PC-9 (cell line): Measurements from ENCODE around the gene PER3. TPM values are rescaled to one million over a fixed set of nuclear protein-coding genes. Genes with fewer than 3 reads are reported as not detected.

Experiments
- BruUV-seq: library from RNA; stranded (reverse); fragments of 400-500 nt; replicated peaks from 2 replicates; lab custom pipeline; 2021; lab: Mats Ljungman, UMichigan
- CTCF ChIA-PET: fragments of 300-600 bp; sonication (Branson Sonifier 250); formaldehyde crosslinking; loops from one replicate; lab custom pipeline; 2022; ENCODE audit warnings: antibody characterized with exemption; lab: Charles Lee
- POLR2A ChIA-PET: fragments of 300-600 bp; sonication (Branson Sonifier 250); formaldehyde crosslinking; loops from one replicate; lab custom pipeline; 2022; ENCODE audit warnings: antibody characterized with exemption; ENCODE audit not compliant: unreplicated experiment; lab: Charles Lee
- DNase-seq, 2 experiments: peaks; one replicate each; pipeline versions ENCODE4 v3.0.0 to v3.0.0-alpha.2; 2015 to 2022; ENCODE audit warnings: mixed read lengths in 1 of 2
- H2AFZ ChIP-seq: fragments of 200-600 bp; sonication (generic); 2 replicates; pipeline ENCODE4 v1.8.1; 2017; ENCODE audit warnings: antibody characterized with exemption
- H3F3A ChIP-seq: fragments of 200-600 bp; sonication (generic); 2 replicates; pipeline ENCODE4 v1.8.1; 2017; ENCODE audit warnings: antibody characterized with exemption, mild to moderate bottlenecking, low read depth; ENCODE audit not compliant: insufficient read depth
- H3K27ac ChIP-seq: fragments of 200-600 bp; sonication (generic); 2 replicates; pipeline ENCODE4 v1.6.1; 2016; ENCODE audit warnings: mixed run types
- H3K27me3 ChIP-seq: fragments of 200-600 bp; sonication (generic); 2 replicates; pipeline ENCODE4 v1.6.1; 2016; ENCODE audit warnings: low read depth, mixed run types; ENCODE audit not compliant: insufficient read depth
- H3K36me3 ChIP-seq: fragments of 200-600 bp; sonication (generic); 2 replicates; pipeline ENCODE4 v1.6.1; 2016; ENCODE audit warnings: low read depth, mixed run types
- H3K4me1 ChIP-seq: fragments of 200-600 bp; sonication (generic); replicated peaks from 2 replicates; pipeline ENCODE4 v1.6.1; 2016; ENCODE audit warnings: mixed run types; ENCODE audit not compliant: insufficient read depth
- H3K4me2 ChIP-seq: fragments of 200-600 bp; sonication (generic); 2 replicates; pipeline ENCODE4 v1.6.1; 2017; ENCODE audit warnings: mixed run types
- H3K4me3 ChIP-seq: fragments of 200-600 bp; sonication (generic); 2 replicates; pipeline ENCODE4 v1.6.1; 2016; ENCODE audit warnings: mixed run types
- H3K79me2 ChIP-seq: fragments of 200-600 bp; sonication (generic); 2 replicates; pipeline ENCODE4 v1.6.1; 2017; ENCODE audit warnings: low read depth, mixed run types
- H3K9me2 ChIP-seq: fragments of 200-600 bp; sonication (generic); 2 replicates; pipeline ENCODE4 v1.8.1; 2017; ENCODE audit warnings: mild to moderate bottlenecking; ENCODE audit not compliant: insufficient read depth
- H3K9me3 ChIP-seq: fragments of 200-600 bp; sonication (generic); 2 replicates; pipeline ENCODE4 v1.8.1; 2016; ENCODE audit warnings: low read depth; ENCODE audit not compliant: insufficient read depth
- H4K20me1 ChIP-seq: fragments of 200-600 bp; sonication (generic); 2 replicates; pipeline ENCODE4 v1.8.1; 2017; ENCODE audit not compliant: insufficient read depth
- CTCF ChIP-seq: fragments of 200-600 bp; sonication (generic); conservative IDR thresholded peaks from 2 replicates; pipeline ENCODE4 v1.6.1; 2017; ENCODE audit warnings: mixed run types, antibody characterized with exemption, mild to moderate bottlenecking, moderate library complexity
- EZH2 ChIP-seq: fragments of 200-600 bp; sonication (generic); IDR thresholded peaks from 2 replicates; pipeline ENCODE4 v1.8.0; 2017; ENCODE audit warnings: antibody characterized with exemption, low read depth
- intact Hi-C: fragments of 100-400 bp; cut with micrococcal nuclease; formaldehyde crosslinking; loops from one replicate; pipeline ENCODE4 v1.10.0; 2022; ENCODE audit not compliant: unreplicated experiment
- total RNA-seq: library from RNA; stranded (reverse); gene quantifications from 2 replicates; pipeline ENCODE4 v1.2.3, GENCODE V29; 2021

Gene PER3
- total RNA-seq, 1 experiment from 2014 or later, result 25.1 TPM

GRCh38 chr1:7753641-7754040 is 30.4 kb upstream of the PER3 start:
- TF ChIP-seq EZH2 (no peak), CTCF (no peak)
- no TSS peak for BruUV-seq
- no peak overlapping the region for H3K4me2 ChIP-seq
- H3K27ac ChIP-seq, result no peak overlapping the region
- intact Hi-C loops, result no loop called here
- no peaks in the 10 kb centered on the region for H3K9me3 ChIP-seq
- H3K9me2 ChIP-seq, result no peaks in the 10 kb centered on the region
- POLR2A ChIA-PET, result no interaction called here
- no peaks in the 10 kb centered on the region for H3K4me1 ChIP-seq
- no peak for DNase-seq
- H3K4me3 ChIP-seq, result no peak overlapping the region
- H3K36me3 ChIP-seq, result no peaks in the 10 kb centered on the region
- no peaks in the 10 kb centered on the region for H4K20me1 ChIP-seq
- H3F3A ChIP-seq, result no peaks in the 10 kb centered on the region
- no peaks in the 10 kb centered on the region for H3K79me2 ChIP-seq
- CTCF ChIA-PET, result interaction anchor here (0.5 to 2.2 kb wide), 4 partner anchors 27 to 1274 kb away, joined by 3 to 13 read pairs (median 7); no protein-coding TSS in a partner anchor
- peaks cover 25% of the 10 kb centered on the region; the same call in 1 of the 2 replicates for H3K27me3 ChIP-seq
- H2AFZ ChIP-seq, result no peak overlapping the region

DNA sequence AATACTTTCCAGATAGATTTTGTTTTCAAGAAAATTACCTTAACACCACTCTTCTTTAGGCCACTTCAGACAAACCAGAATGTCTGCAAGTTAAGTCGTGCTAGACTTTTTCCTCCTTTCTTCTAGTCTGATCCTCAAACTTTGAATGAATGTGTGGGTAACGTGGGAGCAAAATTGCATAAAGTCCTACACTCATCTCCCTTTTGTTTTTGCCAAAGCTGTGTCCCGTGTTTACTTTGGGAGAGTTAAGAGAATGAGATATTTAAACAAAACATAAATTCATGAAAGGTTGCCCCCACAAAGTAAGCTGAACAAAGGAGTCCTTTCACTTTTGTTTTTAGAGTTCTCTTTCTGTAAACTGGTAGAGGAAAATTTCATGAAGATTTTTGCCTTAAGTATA is 29.9 kb upstream of the PER3 start:
- Histone ChIP-seq H4K20me1 (no peaks in the 10 kb centered on the region), H3K4me2 (no peak overlapping the region), H3F3A (no peaks in the 10 kb centered on the region), H3K79me2 (no peaks in the 10 kb centered on the region), H3K4me1 (no peaks in the 10 kb centered on the region), H3K9me3 (no peaks in the 10 kb centered on the region), H3K4me3 (no peak overlapping the region), H3K27me3 (peaks cover 25% of the 10 kb centered on the region; the same call in 1 of the 2 replicates), H2AFZ (no peak overlapping the region), H3K27ac (no peak overlapping the region), H3K9me2 (no peaks in the 10 kb centered on the region), H3K36me3 (no peaks in the 10 kb centered on the region)
- no TSS peak for BruUV-seq
- TF ChIP-seq EZH2, result no peak
- no peak for TF ChIP-seq CTCF
- DNase-seq, result no peak
- intact Hi-C loops, result no loop called here
- POLR2A ChIA-PET, result no interaction called here
- CTCF ChIA-PET, result interaction anchor here (0.5 kb wide), 2 partner anchors 28 to 1275 kb away, joined by 6 to 8 read pairs; no protein-coding TSS in a partner anchor

DNA sequence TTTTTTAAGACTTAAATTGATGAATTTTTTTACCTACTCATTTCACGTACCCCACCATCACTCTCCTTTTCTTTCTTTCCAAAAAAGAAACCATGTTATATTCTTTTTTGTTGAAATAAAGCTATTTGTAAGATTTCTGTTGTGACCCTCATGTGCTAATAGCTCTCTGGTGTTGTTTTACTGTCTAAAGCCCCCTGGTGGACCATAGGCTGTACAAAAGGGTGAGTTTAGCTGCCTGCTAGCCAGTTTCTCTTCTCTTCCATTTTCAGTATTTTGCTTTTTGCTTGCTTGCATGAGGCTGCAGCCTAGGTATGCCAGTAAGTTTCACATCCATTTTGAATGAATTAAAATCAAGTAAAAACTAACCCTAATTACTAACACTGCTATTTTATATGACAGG is 28.6 kb upstream of the PER3 start:
- no peaks in the 10 kb centered on the region for H3K36me3 ChIP-seq
- no peaks in the 10 kb centered on the region for H3K9me3 ChIP-seq
- BruUV-seq, result no TSS peak
- no peak overlapping the region for H3K4me3 ChIP-seq
- ChIA-PET CTCF (no interaction called here), POLR2A (no interaction called here)
- H4K20me1 ChIP-seq, result no peaks in the 10 kb centered on the region
- no peak overlapping the region for H3K4me2 ChIP-seq
- no peaks in the 10 kb centered on the region for H3K9me2 ChIP-seq
- H3K4me1 ChIP-seq, result no peaks in the 10 kb centered on the region
- intact Hi-C loops, result no loop called here
- no peaks in the 10 kb centered on the region for H3F3A ChIP-seq
- no peak overlapping the region for H3K27ac ChIP-seq
- DNase-seq, result no peak
- H3K79me2 ChIP-seq, result no peaks in the 10 kb centered on the region
- no peak overlapping the region for H2AFZ ChIP-seq
- TF ChIP-seq CTCF (peak; percentile 35; the same call in 1 of the 2 replicates), EZH2 (no peak)
- peaks cover 18% of the 10 kb centered on the region; the same call in 1 of the 2 replicates for H3K27me3 ChIP-seq
